K562 (cell line): ENCODE data around the gene ANAPC2. TPM values are rescaled to one million over a fixed set of nuclear protein-coding genes. Genes with fewer than 3 reads are reported as not detected.

Experiments
- ZNF584 ChIP-seq: fragments of 200-800 bp; sonication (Bioruptor generic); IDR thresholded peaks from 2 replicates; pipeline ENCODE4 v1.6.1; 2016; ENCODE audit warnings: low read depth, mild to moderate bottlenecking, missing genetic modification characterization, missing compliant biosample characterization
- polyA plus RNA-seq, 8 experiments: library from polyadenylated mRNA; depleted of rRNA in 4 of 8; stranded (reverse) in 5 of 8; unstranded in 3 of 8; fragments of >200 nt; fragmentation: Nextera tagmentation in 2 of 8; fragmentation: Illumina TruSeq in 1 of 8; extraction: Ambion mirVana in 2 of 8; extraction: Trizol in 1 of 8; gene quantifications; 2 replicates each; pipeline versions ENCODE4 v1.2.1 to v1.2.3, GENCODE V29; 2011 to 2014; ENCODE audit warnings: inconsistent platforms in 1 of 8, missing spikeins in 1 of 8
- total RNA-seq, 7 experiments: library from RNA; depleted of rRNA in 6 of 7; stranded (reverse); fragments of >200 nt in 6 of 7; fragmentation: Illumina TruSeq in 2 of 7; extraction: Trizol in 2 of 7; gene quantifications; 2 replicates each; pipeline versions ENCODE4 v1.2.1 to v1.2.3, GENCODE V29; 2011 to 2021; ENCODE audit warnings: low replicate concordance in 1 of 7
- TF ChIP-seq, protein P1 (sequence below), 2 experiments: fragments of 450-650 bp; IDR thresholded peaks; 2 replicates each; pipeline ENCODE4 v1.6.1; 2016; ENCODE audit warnings: mild to moderate bottlenecking in 2 of 2, borderline replicate concordance in 1 of 2, low read depth in 1 of 2, moderate library complexity in 1 of 2

ANAPC2 gene
- total and polyA plus RNA-seq, 9 of the 15 experiments (the other 6 are each of a cell fraction or from before 2014, with no cell fraction given) = 0.11 to 56.5 (median 17.1) TPM; not detected in 1

DNA sequence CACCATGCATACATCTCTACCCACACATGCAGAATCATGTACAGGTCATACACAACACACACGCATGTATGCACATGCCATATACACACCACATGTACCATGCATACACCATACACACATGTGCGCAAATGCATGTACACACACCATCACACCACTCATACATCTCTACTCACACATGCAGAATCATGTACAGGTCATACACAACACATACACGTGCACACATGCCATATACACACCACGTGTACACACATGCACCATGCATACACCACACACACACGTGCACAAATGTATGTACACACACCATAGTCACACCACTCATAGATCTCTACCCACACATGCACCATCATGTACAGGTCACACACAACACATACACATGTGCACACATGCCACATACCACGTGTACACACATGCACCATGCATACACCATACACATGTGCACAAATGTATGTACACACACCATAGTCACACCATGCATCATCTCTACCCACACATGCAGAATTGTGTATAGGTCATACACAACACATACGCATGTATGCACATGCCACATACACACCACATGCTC lies 35.4 kb downstream of the ANAPC2 start (continued):
- TF ChIP-seq, protein P1, sequence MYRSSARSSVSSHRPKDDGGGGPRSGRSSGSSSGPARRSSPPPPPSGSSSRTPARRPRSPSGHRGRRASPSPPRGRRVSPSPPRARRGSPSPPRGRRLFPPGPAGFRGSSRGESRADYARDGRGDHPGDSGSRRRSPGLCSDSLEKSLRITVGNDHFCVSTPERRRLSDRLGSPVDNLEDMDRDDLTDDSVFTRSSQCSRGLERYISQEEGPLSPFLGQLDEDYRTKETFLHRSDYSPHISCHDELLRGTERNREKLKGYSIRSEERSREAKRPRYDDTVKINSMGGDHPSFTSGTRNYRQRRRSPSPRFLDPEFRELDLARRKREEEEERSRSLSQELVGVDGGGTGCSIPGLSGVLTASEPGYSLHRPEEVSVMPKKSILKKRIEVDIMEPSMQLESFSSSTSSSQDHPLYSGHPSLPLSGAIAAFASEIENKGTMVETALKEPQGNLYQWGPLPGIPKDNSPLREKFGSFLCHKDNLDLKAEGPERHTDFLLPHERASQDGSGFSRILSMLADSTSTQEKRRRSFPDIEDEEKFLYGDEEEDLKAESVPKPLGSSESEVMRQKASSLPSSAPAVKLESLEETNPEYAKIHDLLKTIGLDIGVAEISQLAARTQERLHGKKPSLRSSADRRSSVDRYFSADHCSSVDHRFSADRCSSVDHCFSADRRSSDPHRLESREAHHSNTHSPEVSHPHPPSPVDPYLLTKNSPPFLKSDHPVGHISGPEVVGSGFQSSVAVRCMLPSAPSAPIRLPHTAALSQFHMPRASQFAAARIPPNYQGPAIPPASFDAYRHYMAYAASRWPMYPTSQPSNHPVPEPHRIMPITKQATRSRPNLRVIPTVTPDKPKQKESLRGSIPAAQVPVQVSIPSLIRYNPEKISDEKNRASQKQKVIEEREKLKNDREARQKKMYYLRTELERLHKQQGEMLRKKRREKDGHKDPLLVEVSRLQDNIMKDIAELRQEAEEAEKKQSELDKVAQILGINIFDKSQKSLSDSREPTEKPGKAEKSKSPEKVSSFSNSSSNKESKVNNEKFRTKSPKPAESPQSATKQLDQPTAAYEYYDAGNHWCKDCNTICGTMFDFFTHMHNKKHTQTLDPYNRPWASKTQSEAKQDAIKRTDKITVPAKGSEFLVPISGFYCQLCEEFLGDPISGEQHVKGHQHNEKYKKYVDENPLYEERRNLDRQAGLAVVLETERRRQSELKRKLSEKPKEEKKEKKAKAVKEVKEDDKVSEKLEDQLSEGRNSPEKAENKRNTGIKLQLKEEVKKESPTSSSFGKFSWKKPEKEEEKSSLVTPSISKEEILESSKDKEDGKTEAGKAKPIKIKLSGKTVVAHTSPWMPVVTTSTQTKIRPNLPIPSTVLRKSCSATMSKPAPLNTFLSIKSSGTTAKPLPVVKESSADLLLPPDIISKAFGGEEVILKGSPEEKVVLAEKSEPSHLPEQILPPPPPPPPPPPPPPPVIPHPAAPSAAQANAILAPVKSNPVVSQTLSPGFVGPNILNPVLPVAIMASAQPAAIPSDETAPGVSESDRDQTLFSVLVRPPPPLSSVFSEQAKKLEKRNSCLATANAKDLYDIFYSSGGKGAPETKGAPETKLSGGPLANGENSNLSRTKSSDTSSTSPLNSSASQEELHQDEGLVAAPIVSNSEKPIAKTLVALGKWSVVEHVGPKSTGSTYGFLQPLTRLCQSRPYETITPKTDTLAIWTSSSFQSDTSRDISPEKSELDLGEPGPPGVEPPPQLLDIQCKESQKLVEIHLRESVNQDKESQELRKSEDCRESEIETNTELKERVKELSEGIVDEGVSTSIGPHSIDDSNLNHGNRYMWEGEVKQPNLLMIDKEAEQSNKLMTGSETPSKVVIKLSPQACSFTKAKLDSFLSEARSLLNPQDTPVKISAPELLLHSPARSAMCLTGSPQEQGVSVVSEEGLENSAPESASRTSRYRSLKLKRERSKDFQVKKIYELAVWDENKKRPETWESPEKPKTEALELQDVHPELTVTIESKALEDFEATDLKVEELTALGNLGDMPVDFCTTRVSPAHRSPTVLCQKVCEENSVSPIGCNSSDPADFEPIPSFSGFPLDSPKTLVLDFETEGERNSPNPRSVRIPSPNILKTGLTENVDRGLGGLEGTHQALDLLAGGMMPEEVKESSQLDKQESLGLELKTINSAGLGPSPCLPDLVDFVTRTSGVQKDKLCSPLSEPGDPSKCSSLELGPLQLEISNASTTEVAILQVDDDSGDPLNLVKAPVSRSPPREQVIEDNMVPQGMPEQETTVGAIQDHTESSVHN (IDR thresholded peaks at IDR 0.05; ENCODE audit: borderline replicate concordance in 1 of 2, low read depth in 1 of 2) = no peak
- no peak for TF ChIP-seq ZNF584
